Fibroblast of villous mesenchyme (primary cell): ENCODE results near the gene FCAR. TPM values are rescaled to one million over a fixed set of nuclear protein-coding genes. Genes with fewer than 3 reads are reported as not detected.
"Not testable (repeated sequence)": the region's sequence is repeated elsewhere in the genome, so short reads cannot be mapped to it uniquely, and the experiment has no call there.

Source experiments
- DNase-seq: peaks from one replicate; pipeline ENCODE4 v3.0.0-alpha.2; 2010; ENCODE audit warnings: low read depth
- H3K4me3 ChIP-seq: 2 replicates; pipeline ENCODE4 v1.5.1; 2011; ENCODE audit warnings: low read depth, mild to moderate bottlenecking, low read length
- total RNA-seq: library from RNA; depleted of rRNA; stranded (reverse); fragments of >200 nt; gene quantifications from 2 replicates; pipeline ENCODE4 v1.2.3, GENCODE V29; 2012
- TF ChIP-seq, protein P1 (sequence below): IDR thresholded peaks from 2 replicates; pipeline ENCODE4 v1.5.1; 2012; ENCODE audit warnings: low read depth, mild to moderate bottlenecking, low read length; ENCODE audit not compliant: insufficient read depth

Gene FCAR
- total RNA-seq, 1 donor, result not detected

- DNase-seq, result no peak
- H3K4me3 ChIP-seq, result no peak overlapping the region
- TF ChIP-seq, protein P1, sequence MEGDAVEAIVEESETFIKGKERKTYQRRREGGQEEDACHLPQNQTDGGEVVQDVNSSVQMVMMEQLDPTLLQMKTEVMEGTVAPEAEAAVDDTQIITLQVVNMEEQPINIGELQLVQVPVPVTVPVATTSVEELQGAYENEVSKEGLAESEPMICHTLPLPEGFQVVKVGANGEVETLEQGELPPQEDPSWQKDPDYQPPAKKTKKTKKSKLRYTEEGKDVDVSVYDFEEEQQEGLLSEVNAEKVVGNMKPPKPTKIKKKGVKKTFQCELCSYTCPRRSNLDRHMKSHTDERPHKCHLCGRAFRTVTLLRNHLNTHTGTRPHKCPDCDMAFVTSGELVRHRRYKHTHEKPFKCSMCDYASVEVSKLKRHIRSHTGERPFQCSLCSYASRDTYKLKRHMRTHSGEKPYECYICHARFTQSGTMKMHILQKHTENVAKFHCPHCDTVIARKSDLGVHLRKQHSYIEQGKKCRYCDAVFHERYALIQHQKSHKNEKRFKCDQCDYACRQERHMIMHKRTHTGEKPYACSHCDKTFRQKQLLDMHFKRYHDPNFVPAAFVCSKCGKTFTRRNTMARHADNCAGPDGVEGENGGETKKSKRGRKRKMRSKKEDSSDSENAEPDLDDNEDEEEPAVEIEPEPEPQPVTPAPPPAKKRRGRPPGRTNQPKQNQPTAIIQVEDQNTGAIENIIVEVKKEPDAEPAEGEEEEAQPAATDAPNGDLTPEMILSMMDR, result no peak
These were observed 31.4 kb downstream of the FCAR start for GRCh38 chr19:54905421-54905802.

- no peak within 1 kb of the TSS for H3K4me3 ChIP-seq
- no peak for DNase-seq
- TF ChIP-seq, protein P1, result no peak
These were observed 31.9 kb downstream of the FCAR start, which contains the start of gene NCR1 for GRCh38 chr19:54905803-54906511. Gene NCR1, plus strand, starts transcription at chr19:54906148. Its CDS starts 40 bp downstream, at chr19:54906188.

- DNase-seq, result no peak
- TF ChIP-seq, protein P1, result no peak
- no peak overlapping the region for H3K4me3 ChIP-seq
These were observed 32.8 kb downstream of the FCAR start for GRCh38 chr19:54906819-54907218.

- not testable (repeated sequence) for DNase-seq, H3K4me3 ChIP-seq
These were observed 33.9 kb downstream of the FCAR start for GRCh38 chr19:54907899-54908298.

- no peak for DNase-seq
- H3K4me3 ChIP-seq, result no peak overlapping the region
- TF ChIP-seq, protein P1, result no peak
These were observed 42.8 kb downstream of the FCAR start for GRCh38 chr19:54916822-54917221.

- no peak for DNase-seq
- TF ChIP-seq, protein P1, result no peak
- no peak overlapping the region for H3K4me3 ChIP-seq
These were observed 44.5 kb downstream of the FCAR start for GRCh38 chr19:54918499-54918898.

GRCh38 chr19:54919646-54920563 is 45.9 kb downstream of the FCAR start:
- not testable (repeated sequence) for H3K4me3 ChIP-seq, DNase-seq
- TF ChIP-seq, protein P1, result peak; percentile 10
